Brain pericyte (primary cell): ENCODE results near the gene CAMK2D.

Experiments used
- DNase-seq: peaks from one replicate; pipeline ENCODE4 v3.0.0-alpha.2; 2012; ENCODE audit warnings: low read depth, low spot score

The CAMK2D gene

GRCh38 chr4:113478032-113478431, 283.5 kb downstream of the CAMK2D start:
- no peak for DNase-seq

- DNase-seq: no peak
These were observed 284.7 kb downstream of the CAMK2D start for GRCh38 chr4:113476800-113477199.

- DNase-seq: no peak
These were observed 287.5 kb downstream of the CAMK2D start for GRCh38 chr4:113474017-113474416.

GRCh38 chr4:113472864-113473263, 288.7 kb downstream of the CAMK2D start:
- no peak for DNase-seq

- DNase-seq: no peak
These were observed 290.2 kb downstream of the CAMK2D start for GRCh38 chr4:113471146-113471860.

GRCh38 chr4:113469926-113470325, 291.6 kb downstream of the CAMK2D start:
- DNase-seq: no peak

- DNase-seq: no peak
These were observed 292.5 kb downstream of the CAMK2D start for GRCh38 chr4:113469023-113469390.

- DNase-seq: peak; percentile 95
These were observed 293.1 kb downstream of the CAMK2D start for GRCh38 chr4:113468165-113469022.

- no peak for DNase-seq
These were observed 294.0 kb downstream of the CAMK2D start for GRCh38 chr4:113467581-113467980.

- DNase-seq: no peak
These were observed 299.3 kb downstream of the CAMK2D start for GRCh38 chr4:113462286-113462685.

- DNase-seq: no peak
These were observed 300.3 kb downstream of the CAMK2D start for GRCh38 chr4:113461281-113461680.

GRCh38 chr4:113457886-113458285, 303.7 kb downstream of the CAMK2D start:
- DNase-seq: no peak

GRCh38 chr4:113457121-113457520, 304.4 kb downstream of the CAMK2D start:
- DNase-seq: no peak

GRCh38 chr4:113455061-113455460, 306.5 kb downstream of the CAMK2D start:
- no peak for DNase-seq

- DNase-seq: no peak
These were observed 308.5 kb downstream of the CAMK2D start for GRCh38 chr4:113452868-113453620.

- no peak for DNase-seq
These were observed 309.4 kb downstream of the CAMK2D start for GRCh38 chr4:113452152-113452551.

- DNase-seq: no peak
These were observed 311.1 kb downstream of the CAMK2D start for GRCh38 chr4:113450295-113451080.

GRCh38 chr4:113449410-113449974, 312.0 kb downstream of the CAMK2D start:
- no peak for DNase-seq

- DNase-seq: no peak
These were observed 313.8 kb downstream of the CAMK2D start for GRCh38 chr4:113447769-113448168.

- DNase-seq: no peak
These were observed 314.5 kb downstream of the CAMK2D start for GRCh38 chr4:113447061-113447460.

- DNase-seq: no peak
These were observed 315.5 kb downstream of the CAMK2D start for GRCh38 chr4:113446019-113446418.
